ENCODE data around the gene DNAJC17. TPM values are rescaled to one million over a fixed set of nuclear protein-coding genes. Genes with fewer than 3 reads are reported as not detected.

Gene DNAJC17
- total and polyA plus RNA-seq, 12 donors, result 9.9 to 62.1 (median 16.2) TPM

DNA sequence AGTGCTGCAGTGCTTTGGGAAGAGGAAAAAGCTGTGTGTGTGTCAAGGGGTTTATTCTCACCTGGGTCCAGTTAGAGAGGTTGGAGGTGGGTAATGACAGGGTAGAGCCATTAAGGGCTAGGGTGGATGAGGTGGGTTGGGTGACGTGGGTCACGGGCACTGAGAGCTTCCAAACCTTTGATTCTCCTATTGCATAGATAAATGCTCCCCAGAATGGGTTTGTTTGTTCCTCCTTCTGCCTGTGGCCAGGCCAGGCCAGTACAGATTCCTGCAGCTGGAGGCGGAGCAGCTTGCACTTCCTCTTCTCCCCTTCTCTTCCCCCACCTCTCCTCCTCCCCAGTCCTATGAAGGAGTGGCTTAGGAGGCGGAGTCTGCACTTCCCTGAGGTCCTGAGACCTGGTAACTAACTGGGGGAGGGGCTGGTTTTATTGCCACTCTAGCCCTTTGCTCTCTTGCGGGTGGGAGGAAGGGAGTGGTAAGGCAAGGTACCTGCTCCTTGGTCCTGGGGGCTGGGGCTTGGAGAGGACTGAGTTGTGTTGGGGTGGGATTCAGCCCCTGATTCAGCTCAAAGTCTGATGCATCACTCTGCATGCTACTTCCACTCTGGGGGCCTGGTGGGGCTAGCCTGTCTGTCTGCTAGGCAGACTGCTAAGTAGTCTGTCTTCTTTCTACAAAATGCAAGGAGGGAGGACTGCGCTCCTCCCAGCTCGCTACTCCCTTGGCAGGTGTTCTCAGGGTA lies 40.1 kb upstream of the DNAJC17 start:
- Histone ChIP-seq H3K4me1 (peaks cover 10 to 41% (median 13%) of the 10 kb centered on the region in 9 donors), H3K36me3 (no peaks in the 10 kb centered on the region), H3K27ac (peak overlapping the region in 2 of 10 donors; percentile 22 to 62), H3K4me3 (no peak overlapping the region), H3K27me3 (peaks cover 9 to 43% (median 34%) of the 10 kb centered on the region in 7 donors), H3K9me3 (no peaks in the 10 kb centered on the region)
- intact Hi-C loops (cut with DNase I), result no loop called here
- ATAC-seq (peak; percentile 44 to 78 (median 74)), DNase-seq (peak; percentile 21 to 34)
- TF ChIP-seq, protein P1, sequence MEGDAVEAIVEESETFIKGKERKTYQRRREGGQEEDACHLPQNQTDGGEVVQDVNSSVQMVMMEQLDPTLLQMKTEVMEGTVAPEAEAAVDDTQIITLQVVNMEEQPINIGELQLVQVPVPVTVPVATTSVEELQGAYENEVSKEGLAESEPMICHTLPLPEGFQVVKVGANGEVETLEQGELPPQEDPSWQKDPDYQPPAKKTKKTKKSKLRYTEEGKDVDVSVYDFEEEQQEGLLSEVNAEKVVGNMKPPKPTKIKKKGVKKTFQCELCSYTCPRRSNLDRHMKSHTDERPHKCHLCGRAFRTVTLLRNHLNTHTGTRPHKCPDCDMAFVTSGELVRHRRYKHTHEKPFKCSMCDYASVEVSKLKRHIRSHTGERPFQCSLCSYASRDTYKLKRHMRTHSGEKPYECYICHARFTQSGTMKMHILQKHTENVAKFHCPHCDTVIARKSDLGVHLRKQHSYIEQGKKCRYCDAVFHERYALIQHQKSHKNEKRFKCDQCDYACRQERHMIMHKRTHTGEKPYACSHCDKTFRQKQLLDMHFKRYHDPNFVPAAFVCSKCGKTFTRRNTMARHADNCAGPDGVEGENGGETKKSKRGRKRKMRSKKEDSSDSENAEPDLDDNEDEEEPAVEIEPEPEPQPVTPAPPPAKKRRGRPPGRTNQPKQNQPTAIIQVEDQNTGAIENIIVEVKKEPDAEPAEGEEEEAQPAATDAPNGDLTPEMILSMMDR (IDR thresholded peaks at IDR 0.05), result no peak
- 77 to 81% methylated on average over 7 of the region's 7 CpGs for WGBS, 2 donors

DNA sequence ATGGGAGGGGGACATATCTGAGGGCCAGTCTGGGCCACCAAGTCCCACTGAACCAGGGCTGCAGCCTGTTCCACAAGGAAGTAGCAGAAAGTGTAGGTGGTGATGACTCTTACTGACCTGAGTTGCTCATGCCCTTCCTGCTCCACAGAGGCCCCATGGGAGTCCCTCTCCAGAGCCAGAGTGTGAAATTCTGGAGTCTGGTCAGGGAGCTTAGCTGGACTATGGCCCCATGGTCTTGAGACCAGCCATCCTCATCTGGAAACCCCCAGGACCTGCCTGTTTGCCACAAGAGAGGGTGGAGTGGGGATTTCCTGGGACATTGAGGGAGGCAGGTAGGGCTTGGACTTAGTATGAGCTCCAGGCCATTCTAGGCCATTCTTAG lies 39.6 kb upstream of the DNAJC17 start:
- no peaks in the 10 kb centered on the region for H3K9me3 ChIP-seq
- no peak overlapping the region for H3K4me3 ChIP-seq
- ATAC-seq, result no peak
- intact Hi-C loops (cut with DNase I), result no loop called here
- peaks cover 9 to 43% (median 35%) of the 10 kb centered on the region in 7 donors for H3K27me3 ChIP-seq
- H3K27ac ChIP-seq, result peak overlapping the region in 2 of 10 donors; percentile 22 to 62
- DNase-seq, result no peak
- TF ChIP-seq, protein P1 (IDR thresholded peaks at IDR 0.05), result no peak
- H3K4me1 ChIP-seq, result peaks cover 10 to 41% (median 13%) of the 10 kb centered on the region in 9 donors
- no peaks in the 10 kb centered on the region for H3K36me3 ChIP-seq

DNA sequence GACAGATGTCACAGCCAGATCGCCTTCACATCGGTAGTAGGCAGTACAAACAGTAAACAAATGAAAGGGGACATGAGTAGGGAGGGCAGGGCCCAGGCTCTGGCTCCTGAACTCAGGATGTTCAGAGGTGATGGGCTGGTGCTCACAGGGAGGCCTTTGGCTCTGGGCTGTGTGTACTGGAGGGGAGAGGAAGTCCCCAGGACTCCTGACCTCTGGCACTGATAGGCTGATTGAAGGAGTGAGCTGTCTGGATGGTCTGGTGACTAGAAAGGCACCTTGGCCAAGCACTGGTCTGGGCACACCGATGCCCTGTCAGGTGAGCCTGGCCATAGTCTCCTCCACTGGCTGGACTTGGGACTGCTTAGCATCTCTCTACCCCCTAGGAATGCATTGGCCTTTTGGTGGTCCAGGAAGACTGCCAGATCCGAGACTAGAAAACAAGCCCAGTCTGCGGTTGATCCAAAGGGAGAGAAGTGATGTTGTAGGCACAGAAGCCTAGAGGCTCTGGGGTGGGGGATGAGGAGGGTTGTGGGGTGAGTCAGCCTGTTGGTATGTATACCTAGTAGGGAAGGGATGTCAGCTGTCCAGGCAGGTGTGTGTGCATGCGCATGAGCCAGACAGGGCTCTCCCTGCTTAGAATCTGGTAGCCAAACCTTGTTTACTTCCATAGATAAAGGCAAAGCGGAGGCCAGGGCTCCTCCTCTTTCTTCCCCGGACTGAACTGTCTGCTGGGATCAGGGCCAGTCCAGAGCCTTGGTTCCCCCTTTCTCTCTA lies 38.4 kb upstream of the DNAJC17 start:
- ATAC-seq, result no peak

DNA sequence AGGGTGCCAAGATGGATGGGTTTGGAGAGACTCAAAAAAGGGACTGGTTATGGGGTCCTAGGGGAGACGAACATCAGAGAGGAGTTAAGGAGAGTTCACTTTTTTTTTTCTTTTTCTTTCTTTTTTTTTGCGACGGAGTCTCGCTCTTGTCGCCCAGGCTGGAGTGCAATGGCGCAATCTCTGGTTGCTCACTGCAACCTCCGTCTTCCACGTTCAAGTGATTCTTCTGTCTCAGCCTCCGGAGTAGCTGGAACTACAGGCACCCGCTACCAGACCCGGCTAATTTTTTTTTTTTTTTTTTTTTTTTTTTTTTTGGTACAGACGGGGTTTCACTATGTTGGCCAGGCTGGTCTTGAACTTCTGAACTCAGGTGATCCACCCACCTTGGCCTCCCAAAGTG lies 37.8 kb upstream of the DNAJC17 start:
- Histone ChIP-seq H3K4me1 (peaks cover 10 to 41% (median 13%) of the 10 kb centered on the region in 9 donors), H3K4me3 (peak overlapping the region in 8 of 10 donors; percentile 37 to 65 (median 54)), H3K27ac (no peak overlapping the region), H3K36me3 (no peaks in the 10 kb centered on the region), H3K9me3 (no peaks in the 10 kb centered on the region), H3K27me3 (peaks cover 9 to 43% (median 35%) of the 10 kb centered on the region in 7 donors)
- WGBS, 2 donors, result 54 to 55% methylated on average over 12 of the region's 12 CpGs
- intact Hi-C loops (cut with DNase I), result no loop called here
- TF ChIP-seq, protein P1 (IDR thresholded peaks at IDR 0.05), result no peak
- DNase-seq (no peak), ATAC-seq (no peak)

More for the DNA sequence above, 38.4 kb upstream of the DNAJC17 start:
- intact Hi-C loops (cut with DNase I), result no loop called here
- peaks cover 9 to 43% (median 35%) of the 10 kb centered on the region in 7 donors for H3K27me3 ChIP-seq
- WGBS, 2 donors, result 87 to 92% methylated on average over 8 of the region's 8 CpGs
- no peak overlapping the region for H3K27ac ChIP-seq
- no peaks in the 10 kb centered on the region for H3K36me3 ChIP-seq
- TF ChIP-seq, protein P1 (IDR thresholded peaks at IDR 0.05), result no peak
- no peaks in the 10 kb centered on the region for H3K9me3 ChIP-seq
- H3K4me1 ChIP-seq, result peaks cover 10 to 41% (median 13%) of the 10 kb centered on the region in 9 donors
- peak overlapping the region in 1 of 10 donors; percentile 61 for H3K4me3 ChIP-seq
- DNase-seq, result no peak
